Measurements from ENCODE around the gene MAML3.

MAML3 gene

DNA sequence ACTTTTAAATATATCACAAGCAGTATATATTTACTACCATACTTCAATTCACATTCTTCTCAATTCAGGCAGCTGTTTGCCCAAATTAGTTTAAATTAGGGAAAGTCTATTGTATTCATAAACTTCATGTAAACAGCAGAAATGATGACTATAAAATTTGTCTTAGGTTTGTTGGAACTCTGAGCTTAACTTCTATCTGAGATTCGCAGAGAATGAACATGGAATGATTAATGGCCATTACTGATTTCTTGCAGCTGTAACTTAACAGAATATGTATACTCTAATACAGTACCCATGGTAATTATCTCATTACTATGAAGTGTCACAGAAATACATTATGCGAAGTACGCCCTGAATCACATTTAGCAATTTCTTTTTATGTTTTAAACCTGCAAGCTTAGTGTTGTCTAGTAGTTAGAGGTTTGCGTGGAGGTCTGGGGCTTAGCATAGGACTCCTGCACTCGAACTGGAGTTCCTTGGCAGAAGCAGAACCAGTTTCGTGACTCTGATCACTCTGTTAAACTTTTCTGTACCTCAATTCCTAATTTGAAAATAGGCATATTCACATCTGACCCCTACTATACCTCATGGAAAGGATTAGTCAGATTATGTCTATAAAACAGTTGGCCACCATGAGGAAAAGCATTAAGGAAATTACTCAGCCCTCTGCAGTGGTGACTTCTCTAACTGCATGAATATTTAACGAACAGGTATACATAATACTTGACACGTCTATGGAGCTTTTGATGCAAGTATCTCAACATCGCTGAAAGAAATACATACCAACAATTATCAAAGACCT lies 245.1 kb downstream of the MAML3 start:
- DNase-seq (ENCODE audit: low read depth in 2 of 2): no peak
- no peak overlapping the region for H3K4me3 ChIP-seq (replicated peaks in 1 of 2; ENCODE audit: low read depth in 2 of 2, low read length in 2 of 2)
- TF ChIP-seq, protein P1, sequence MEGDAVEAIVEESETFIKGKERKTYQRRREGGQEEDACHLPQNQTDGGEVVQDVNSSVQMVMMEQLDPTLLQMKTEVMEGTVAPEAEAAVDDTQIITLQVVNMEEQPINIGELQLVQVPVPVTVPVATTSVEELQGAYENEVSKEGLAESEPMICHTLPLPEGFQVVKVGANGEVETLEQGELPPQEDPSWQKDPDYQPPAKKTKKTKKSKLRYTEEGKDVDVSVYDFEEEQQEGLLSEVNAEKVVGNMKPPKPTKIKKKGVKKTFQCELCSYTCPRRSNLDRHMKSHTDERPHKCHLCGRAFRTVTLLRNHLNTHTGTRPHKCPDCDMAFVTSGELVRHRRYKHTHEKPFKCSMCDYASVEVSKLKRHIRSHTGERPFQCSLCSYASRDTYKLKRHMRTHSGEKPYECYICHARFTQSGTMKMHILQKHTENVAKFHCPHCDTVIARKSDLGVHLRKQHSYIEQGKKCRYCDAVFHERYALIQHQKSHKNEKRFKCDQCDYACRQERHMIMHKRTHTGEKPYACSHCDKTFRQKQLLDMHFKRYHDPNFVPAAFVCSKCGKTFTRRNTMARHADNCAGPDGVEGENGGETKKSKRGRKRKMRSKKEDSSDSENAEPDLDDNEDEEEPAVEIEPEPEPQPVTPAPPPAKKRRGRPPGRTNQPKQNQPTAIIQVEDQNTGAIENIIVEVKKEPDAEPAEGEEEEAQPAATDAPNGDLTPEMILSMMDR (IDR thresholded peaks at IDR 0.05; ENCODE audit: low read depth, low read length): no peak

DNA sequence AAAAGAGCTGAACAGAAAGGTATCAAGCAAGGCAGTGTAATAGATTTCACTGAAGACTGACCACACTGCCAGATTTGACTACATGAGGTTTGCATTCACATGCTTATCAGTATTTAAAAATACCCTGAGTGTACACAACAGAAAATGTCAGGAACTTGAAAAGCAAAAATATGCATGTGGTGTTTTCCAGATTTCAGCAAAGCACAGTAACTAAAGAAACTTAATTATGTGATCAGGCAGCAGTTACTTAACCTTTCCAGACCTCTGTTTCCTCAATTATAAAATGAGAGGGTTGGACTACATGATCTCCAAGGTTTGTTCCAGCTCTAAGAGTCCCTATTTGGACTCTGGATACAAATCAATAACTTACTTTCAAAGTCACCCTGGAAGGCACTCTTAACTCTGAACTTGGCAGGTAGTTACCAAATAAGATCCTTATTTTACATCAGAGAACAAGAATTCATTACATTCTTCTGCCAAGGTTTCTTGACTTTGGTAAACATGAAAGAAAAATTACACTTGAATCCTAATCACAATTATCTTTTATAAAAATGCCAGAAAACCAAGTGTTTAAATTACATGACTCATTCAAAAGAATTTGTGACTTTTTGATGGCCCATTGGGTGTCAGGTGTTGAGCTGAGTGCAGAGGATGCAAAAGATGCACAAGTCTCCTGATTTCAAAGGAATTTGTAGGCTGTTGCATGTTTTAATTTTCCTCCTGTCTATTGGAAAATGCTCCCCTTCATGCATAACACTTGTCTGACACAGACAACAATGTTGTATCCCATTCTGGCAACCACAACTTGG lies 246.8 kb downstream of the MAML3 start:
- DNase-seq (ENCODE audit: low read depth in 2 of 2): peak in 1 of 2 donors; percentile 43
- H3K4me3 ChIP-seq (replicated peaks in 1 of 2; ENCODE audit: low read depth in 2 of 2, low read length in 2 of 2): no peak overlapping the region
- TF ChIP-seq, protein P1 (IDR thresholded peaks at IDR 0.05; ENCODE audit: low read depth, low read length): no peak

DNA sequence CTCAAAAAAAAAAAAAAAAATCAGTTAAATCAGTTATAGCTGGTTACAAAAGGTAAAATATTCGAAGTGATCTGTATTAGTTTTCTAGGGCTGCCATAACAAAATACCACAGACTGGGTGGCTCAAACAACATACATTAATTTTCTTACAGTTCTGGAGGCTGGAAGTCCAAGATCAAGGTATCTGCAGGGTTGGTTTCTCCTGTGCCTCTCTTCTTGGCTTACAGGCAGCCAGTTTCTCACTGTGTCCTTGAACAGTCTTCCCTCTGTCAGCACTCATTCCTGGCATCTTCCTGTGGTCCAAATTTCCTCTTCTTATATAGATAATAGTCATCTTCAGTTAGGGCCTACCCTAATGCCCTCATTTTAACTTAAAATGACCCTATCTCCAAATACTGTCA lies 248.5 kb downstream of the MAML3 start:
- H3K4me3 ChIP-seq (replicated peaks in 1 of 2; ENCODE audit: low read depth in 2 of 2, low read length in 2 of 2): no peak overlapping the region
- TF ChIP-seq, protein P1 (IDR thresholded peaks at IDR 0.05; ENCODE audit: low read depth, low read length): no peak
- DNase-seq (ENCODE audit: low read depth in 2 of 2): no peak

DNA sequence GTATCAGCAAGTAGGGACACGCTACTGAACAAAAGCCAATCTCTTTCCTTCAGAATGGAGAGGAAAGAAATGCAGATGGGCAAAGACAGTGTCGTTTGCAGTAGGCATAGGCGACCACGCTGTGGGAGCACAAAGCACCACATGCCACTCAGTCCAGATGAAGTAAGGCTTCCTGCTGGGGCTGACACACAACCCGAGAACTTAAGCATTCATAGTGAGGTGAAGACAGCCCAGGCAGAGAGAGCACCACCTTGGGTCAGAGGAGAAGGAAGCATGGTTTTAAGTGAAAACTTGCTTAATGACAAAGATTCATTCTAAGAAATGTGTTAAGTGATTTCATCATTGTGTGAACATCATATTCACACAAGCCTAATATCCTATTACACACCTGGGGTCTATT lies 249.6 kb downstream of the MAML3 start:
- no peak for DNase-seq (ENCODE audit: low read depth in 2 of 2)
- TF ChIP-seq, protein P1 (IDR thresholded peaks at IDR 0.05; ENCODE audit: low read depth, low read length): no peak
- H3K4me3 ChIP-seq (replicated peaks in 1 of 2; ENCODE audit: low read depth in 2 of 2, low read length in 2 of 2): no peak overlapping the region

DNA sequence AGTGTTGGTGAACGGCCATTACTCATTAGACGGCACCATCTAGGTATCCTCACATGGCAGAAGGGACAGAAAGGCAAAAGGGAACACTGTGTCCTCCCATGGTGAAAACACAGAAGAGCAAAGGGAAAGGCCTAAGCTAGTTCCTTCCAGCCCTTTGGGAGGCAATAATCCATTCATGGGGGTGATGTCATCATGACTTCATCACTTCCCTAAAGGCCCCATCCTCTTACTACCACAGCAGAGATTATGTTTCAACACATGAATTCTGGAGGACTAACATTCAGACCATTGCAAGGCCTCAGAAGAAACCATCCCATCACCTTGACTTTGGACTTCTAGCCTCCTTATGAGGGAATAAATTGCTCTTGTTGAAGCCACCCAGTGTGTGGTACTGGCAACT lies 250.1 kb downstream of the MAML3 start:
- no peak overlapping the region for H3K4me3 ChIP-seq (replicated peaks in 1 of 2; ENCODE audit: low read depth in 2 of 2, low read length in 2 of 2)
- DNase-seq (ENCODE audit: low read depth in 2 of 2): peak in 1 of 2 donors; percentile 51
- TF ChIP-seq, protein P1 (IDR thresholded peaks at IDR 0.05; ENCODE audit: low read depth, low read length): no peak

DNA sequence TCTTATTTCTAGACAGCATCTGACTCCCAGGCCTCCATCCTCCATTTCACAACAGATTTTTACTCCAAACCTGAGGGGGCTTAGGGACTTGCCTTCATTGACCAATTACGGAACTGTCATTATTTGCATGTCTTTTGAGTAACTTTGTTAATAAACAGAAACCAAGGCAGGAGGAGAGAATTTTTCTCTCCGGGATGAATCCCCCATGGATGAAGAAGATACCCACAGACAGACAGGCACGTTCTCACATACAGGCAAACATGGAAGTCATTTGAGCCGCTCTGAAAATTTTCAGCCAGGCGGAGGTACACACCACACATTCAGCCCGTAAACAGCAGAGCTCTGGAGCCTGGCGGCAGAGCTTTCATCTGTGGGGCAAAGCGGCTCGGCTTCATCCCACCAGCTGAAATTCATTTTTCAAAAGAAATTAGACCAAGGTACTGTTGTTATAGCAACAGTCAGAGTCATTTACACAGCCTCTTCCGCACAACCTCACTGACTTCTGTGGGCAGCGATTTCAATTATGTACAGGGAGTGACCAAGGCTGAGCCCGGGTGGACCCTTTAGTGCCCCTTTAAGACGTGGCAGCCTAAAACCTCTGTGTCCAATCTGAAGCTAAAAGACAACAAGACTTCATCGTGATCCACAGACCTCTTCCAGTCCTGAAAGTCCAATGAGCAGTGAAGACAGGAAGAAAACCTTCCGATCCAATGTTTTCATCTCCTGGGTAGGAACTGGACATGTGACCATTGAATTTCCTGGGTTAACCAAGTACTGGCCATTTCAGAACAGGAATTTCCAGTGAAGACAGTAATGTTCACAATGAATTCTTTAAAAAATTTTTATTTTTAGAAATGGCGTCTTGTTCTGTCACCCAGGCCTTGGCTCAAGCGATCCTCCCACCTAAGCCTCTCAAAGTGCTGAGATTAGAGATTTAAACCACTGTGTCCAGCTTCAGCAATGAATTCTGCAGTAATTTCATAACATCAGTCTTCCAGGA lies 251.4 kb downstream of the MAML3 start:
- no peak overlapping the region for H3K4me3 ChIP-seq (replicated peaks in 1 of 2; ENCODE audit: low read depth in 2 of 2, low read length in 2 of 2)
- TF ChIP-seq, protein P1 (IDR thresholded peaks at IDR 0.05; ENCODE audit: low read depth, low read length): no peak
- DNase-seq (ENCODE audit: low read depth in 2 of 2): no peak
